Gastrocnemius medialis (tissue), 4 donors: Measurements from ENCODE around the gene SAMD8.

ENCODE experiments used
- CTCF ChIP-seq, 5 experiments: fragments of 450-650 bp in 3 of 5; fragments of 200-600 bp in 2 of 5; sonication (generic) in 2 of 5; IDR thresholded peaks in 4 of 5; conservative IDR thresholded peaks in 1 of 5; 1 replicate in 4 of 5; 2 replicates in 1 of 5; pipeline ENCODE4 v1.5.1; 2016 to 2019; ENCODE audit warnings: antibody characterized with exemption in 5 of 5, mild to moderate bottlenecking in 3 of 5, moderate library complexity in 3 of 5
- POLR2A ChIP-seq, 2 donors: fragments of 450-650 bp; IDR thresholded peaks; one replicate each; pipeline ENCODE4 v1.6.1; 2017; ENCODE audit warnings: antibody characterized with exemption in 2 of 2, mild to moderate bottlenecking in 2 of 2, moderate library complexity in 2 of 2

- TF ChIP-seq CTCF (IDR thresholded peaks at IDR 0.05 in 4 of 5, conservative IDR thresholded peaks at IDR 0.05 in 1 of 5), result no peak
- no peak for TF ChIP-seq POLR2A (IDR thresholded peaks at IDR 0.05)
Measured at GRCh38 chr10:75071756-75072155, 39.7 kb upstream of the SAMD8 start.
